Measurements from ENCODE around the gene MSMP. TPM values are rescaled to one million over a fixed set of nuclear protein-coding genes. Genes with fewer than 3 reads are reported as not detected.

MSMP gene
- total RNA-seq, 2 experiments from 2014 or later = 2.3 to 4.1 TPM

- TSS peak; percentile 34 for BruUV-seq (replicated peaks)
- CTCF ChIA-PET (ENCODE audit: unreplicated experiment) = no interaction called here
- Histone ChIP-seq H3K27ac (ENCODE audit: low read depth, low read length, poor library complexity, severe bottlenecking) (no peak overlapping the region), H3K4me2 (ENCODE audit: low read length) (no peak overlapping the region), H3K9me3 (ENCODE audit: low read length) (no peaks in the 10 kb centered on the region), H3K4me1 (ENCODE audit: insufficient read depth, low read length, poor library complexity, severe bottlenecking) (peaks cover 17% of the 10 kb centered on the region), H2AFZ (ENCODE audit: low read length) (no peak overlapping the region), H4K20me1 (ENCODE audit: insufficient read depth, low read length) (no peaks in the 10 kb centered on the region), H3K9me2 (ENCODE audit: insufficient read depth, low read length) (no peaks in the 10 kb centered on the region), H3K4me3 (ENCODE audit: low read depth, low read length, poor library complexity, severe bottlenecking) (no peak overlapping the region), H3K79me2 (ENCODE audit: insufficient read depth, low read depth, low read length) (no peaks in the 10 kb centered on the region; the same call in 1 of the 2 replicates), H3K36me3 (ENCODE audit: insufficient read depth, low read length) (peaks cover 81% of the 10 kb centered on the region; the same call in 1 of the 2 replicates)
- TF ChIP-seq EZH2phosphoT487 (IDR thresholded peaks at IDR 0.05; ENCODE audit: borderline replicate concordance, low read depth, low read length) = no peak
- no peak for TF ChIP-seq CTCF (conservative IDR thresholded peaks at IDR 0.05; ENCODE audit: low read length)
- POLR2A ChIA-PET = interaction anchor here (2.3 kb wide), 1 partner anchor 9 kb away, joined by 7 read pairs; no protein-coding TSS in a partner anchor
- intact Hi-C loops (cut with micrococcal nuclease; ENCODE audit: unreplicated experiment) = loop anchor here (5.0 to 10.0 kb wide), 3 partner anchors 89 to 663 kb away; partner anchors contain the start of genes FAM221B, FANCG, TMEM8B and VCP
- no peak for DNase-seq (ENCODE audit: low spot score)
These were observed 15.9 kb downstream of the MSMP start for GRCh38 chr9:35738186-35738585.

- CTCF ChIA-PET (ENCODE audit: unreplicated experiment) = no interaction called here
- no peak overlapping the region for H2AFZ ChIP-seq (ENCODE audit: low read length)
- H3K4me1 ChIP-seq (ENCODE audit: insufficient read depth, low read length, poor library complexity, severe bottlenecking) = peaks cover 17% of the 10 kb centered on the region
- TF ChIP-seq CTCF (conservative IDR thresholded peaks at IDR 0.05; ENCODE audit: low read length) = no peak
- no peak for TF ChIP-seq EZH2phosphoT487 (IDR thresholded peaks at IDR 0.05; ENCODE audit: borderline replicate concordance, low read depth, low read length)
- H3K4me3 ChIP-seq (ENCODE audit: low read depth, low read length, poor library complexity, severe bottlenecking) = no peak overlapping the region
- DNase-seq (ENCODE audit: low spot score) = no peak
- intact Hi-C loops (cut with micrococcal nuclease; ENCODE audit: unreplicated experiment) = loop anchor here (5.0 to 10.0 kb wide), 3 partner anchors 90 to 662 kb away; partner anchors contain the start of genes FAM221B, FANCG, TMEM8B and VCP
- BruUV-seq (replicated peaks) = no TSS peak
- no peaks in the 10 kb centered on the region; the same call in 1 of the 2 replicates for H3K79me2 ChIP-seq (ENCODE audit: insufficient read depth, low read depth, low read length)
- H3K27ac ChIP-seq (ENCODE audit: low read depth, low read length, poor library complexity, severe bottlenecking) = no peak overlapping the region
- H3K4me2 ChIP-seq (ENCODE audit: low read length) = no peak overlapping the region
- H3K9me2 ChIP-seq (ENCODE audit: insufficient read depth, low read length) = no peaks in the 10 kb centered on the region
- peaks cover 70% of the 10 kb centered on the region; the same call in 1 of the 2 replicates for H3K36me3 ChIP-seq (ENCODE audit: insufficient read depth, low read length)
- POLR2A ChIA-PET = interaction anchor here (2.3 kb wide), 1 partner anchor 10 kb away, joined by 7 read pairs; no protein-coding TSS in a partner anchor
- H4K20me1 ChIP-seq (ENCODE audit: insufficient read depth, low read length) = no peaks in the 10 kb centered on the region
- H3K9me3 ChIP-seq (ENCODE audit: low read length) = no peaks in the 10 kb centered on the region
These were observed 16.9 kb downstream of the MSMP start for GRCh38 chr9:35737143-35737542.

GRCh38 chr9:35736201-35736633 is 17.9 kb downstream of the MSMP start:
- no peaks in the 10 kb centered on the region for H4K20me1 ChIP-seq (ENCODE audit: insufficient read depth, low read length)
- no peak overlapping the region for H3K4me3 ChIP-seq (ENCODE audit: low read depth, low read length, poor library complexity, severe bottlenecking)
- H3K79me2 ChIP-seq (ENCODE audit: insufficient read depth, low read depth, low read length) = peaks cover 6% of the 10 kb centered on the region
- peak; percentile 83 for DNase-seq (ENCODE audit: low spot score)
- ChIA-PET CTCF (ENCODE audit: unreplicated experiment) (interaction anchor here (0.6 to 1.0 kb wide), 3 partner anchors 11 to 52 kb away, joined by 3 to 5 read pairs (median 4); no protein-coding TSS in a partner anchor), POLR2A (interaction anchor here (1.0 to 1.1 kb wide), 2 partner anchors 11 to 12 kb away, joined by 3 read pairs; no protein-coding TSS in a partner anchor)
- peaks cover 17% of the 10 kb centered on the region for H3K4me1 ChIP-seq (ENCODE audit: insufficient read depth, low read length, poor library complexity, severe bottlenecking)
- no TSS peak for BruUV-seq (replicated peaks)
- no peak overlapping the region for H3K4me2 ChIP-seq (ENCODE audit: low read length)
- no peak overlapping the region for H3K27ac ChIP-seq (ENCODE audit: low read depth, low read length, poor library complexity, severe bottlenecking)
- H3K9me3 ChIP-seq (ENCODE audit: low read length) = no peaks in the 10 kb centered on the region
- TF ChIP-seq EZH2phosphoT487 (IDR thresholded peaks at IDR 0.05; ENCODE audit: borderline replicate concordance, low read depth, low read length) = no peak
- peak; percentile 95 for TF ChIP-seq CTCF (conservative IDR thresholded peaks at IDR 0.05; ENCODE audit: low read length)
- intact Hi-C loops (cut with micrococcal nuclease; ENCODE audit: unreplicated experiment) = loop anchor here (1.0 to 10.0 kb wide), 5 partner anchors 12 to 661 kb away; partner anchors contain the start of genes FAM221B, FANCG, TMEM8B and VCP
- H3K36me3 ChIP-seq (ENCODE audit: insufficient read depth, low read length) = peaks cover 63% of the 10 kb centered on the region; the same call in 1 of the 2 replicates
- no peak overlapping the region for H2AFZ ChIP-seq (ENCODE audit: low read length)
- H3K9me2 ChIP-seq (ENCODE audit: insufficient read depth, low read length) = no peaks in the 10 kb centered on the region
